Gastroesophageal sphincter (tissue), 3 donors: ENCODE results near the gene LTN1.

Experiments used
- POLR2A ChIP-seq, 2 donors: fragments of 450-650 bp; IDR thresholded peaks; one replicate each; pipeline ENCODE4 v1.6.1; 2017; ENCODE audit warnings: antibody characterized with exemption in 2 of 2, mild to moderate bottlenecking in 2 of 2, moderate library complexity in 1 of 2
- TF ChIP-seq, protein P1 (sequence below), 4 experiments: fragments of 200-600 bp in 2 of 4; fragments of 450-650 bp in 2 of 4; sonication (generic) in 1 of 4; IDR thresholded peaks; one replicate each; pipeline ENCODE4 v1.5.1; 2017 to 2019; ENCODE audit warnings: antibody characterized with exemption in 4 of 4, mild to moderate bottlenecking in 2 of 4, moderate library complexity in 2 of 4

- TF ChIP-seq, protein P1, sequence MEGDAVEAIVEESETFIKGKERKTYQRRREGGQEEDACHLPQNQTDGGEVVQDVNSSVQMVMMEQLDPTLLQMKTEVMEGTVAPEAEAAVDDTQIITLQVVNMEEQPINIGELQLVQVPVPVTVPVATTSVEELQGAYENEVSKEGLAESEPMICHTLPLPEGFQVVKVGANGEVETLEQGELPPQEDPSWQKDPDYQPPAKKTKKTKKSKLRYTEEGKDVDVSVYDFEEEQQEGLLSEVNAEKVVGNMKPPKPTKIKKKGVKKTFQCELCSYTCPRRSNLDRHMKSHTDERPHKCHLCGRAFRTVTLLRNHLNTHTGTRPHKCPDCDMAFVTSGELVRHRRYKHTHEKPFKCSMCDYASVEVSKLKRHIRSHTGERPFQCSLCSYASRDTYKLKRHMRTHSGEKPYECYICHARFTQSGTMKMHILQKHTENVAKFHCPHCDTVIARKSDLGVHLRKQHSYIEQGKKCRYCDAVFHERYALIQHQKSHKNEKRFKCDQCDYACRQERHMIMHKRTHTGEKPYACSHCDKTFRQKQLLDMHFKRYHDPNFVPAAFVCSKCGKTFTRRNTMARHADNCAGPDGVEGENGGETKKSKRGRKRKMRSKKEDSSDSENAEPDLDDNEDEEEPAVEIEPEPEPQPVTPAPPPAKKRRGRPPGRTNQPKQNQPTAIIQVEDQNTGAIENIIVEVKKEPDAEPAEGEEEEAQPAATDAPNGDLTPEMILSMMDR (IDR thresholded peaks at IDR 0.05), result no peak
- TF ChIP-seq POLR2A (IDR thresholded peaks at IDR 0.05), result no peak
Measured at GRCh38 chr21:28971171-28971570, 21.5 kb downstream of the LTN1 start.
